Kidney glomerular epithelial cell (primary cell): ENCODE results near the gene FRMPD1.

Experiments
- DNase-seq: peaks from one replicate; lab custom pipeline; 2025; lab: John Stamatoyannopoulos, UW

Gene FRMPD1

GRCh38 chr9:37635808-37636207, 14.9 kb upstream of the FRMPD1 start:
- no peak for DNase-seq

- no peak for DNase-seq
These were observed 14.0 kb upstream of the FRMPD1 start for GRCh38 chr9:37636511-37637448.

GRCh38 chr9:37639109-37639762, 11.5 kb upstream of the FRMPD1 start:
- DNase-seq: no peak

GRCh38 chr9:37639841-37640240, 10.9 kb upstream of the FRMPD1 start:
- no peak for DNase-seq

GRCh38 chr9:37640246-37640645, 10.5 kb upstream of the FRMPD1 start:
- DNase-seq: no peak

GRCh38 chr9:37641331-37641730, 9.4 kb upstream of the FRMPD1 start:
- DNase-seq: no peak

- no peak for DNase-seq
These were observed 7.5 kb upstream of the FRMPD1 start for GRCh38 chr9:37643214-37643613.

GRCh38 chr9:37645903-37646506, 4.7 kb upstream of the FRMPD1 start:
- no peak for DNase-seq

GRCh38 chr9:37650299-37650872, 368 bp upstream of the FRMPD1 start:
- DNase-seq: no peak

GRCh38 chr9:37652261-37652660, 1.5 kb downstream of the FRMPD1 start:
- DNase-seq: no peak

- DNase-seq: no peak
These were observed 2.6 kb downstream of the FRMPD1 start for GRCh38 chr9:37653385-37653784.

- DNase-seq: no peak
These were observed 6.2 kb downstream of the FRMPD1 start for GRCh38 chr9:37656936-37657335.

GRCh38 chr9:37660691-37661090, 9.9 kb downstream of the FRMPD1 start:
- no peak for DNase-seq

GRCh38 chr9:37663926-37664325, 13.2 kb downstream of the FRMPD1 start:
- DNase-seq: no peak

- no peak for DNase-seq
These were observed 17.0 kb downstream of the FRMPD1 start for GRCh38 chr9:37667706-37668105.

- DNase-seq: no peak
These were observed 17.4 kb downstream of the FRMPD1 start for GRCh38 chr9:37668116-37668601.

- DNase-seq: no peak
These were observed 18.5 kb downstream of the FRMPD1 start for GRCh38 chr9:37669232-37669631.

GRCh38 chr9:37675661-37676060, 24.9 kb downstream of the FRMPD1 start:
- DNase-seq: no peak

- DNase-seq: no peak
These were observed 25.7 kb downstream of the FRMPD1 start for GRCh38 chr9:37676411-37676830.

- no peak for DNase-seq
These were observed 26.7 kb downstream of the FRMPD1 start for GRCh38 chr9:37677435-37677834.

GRCh38 chr9:37678789-37679273, 28.1 kb downstream of the FRMPD1 start:
- no peak for DNase-seq
